GM13976 (cell line): ENCODE results near the gene TMEM175.
"Not testable (repeated sequence)": the region's sequence is repeated elsewhere in the genome, so short reads cannot be mapped to it uniquely, and the experiment has no call there.

ENCODE experiments used
- DNase-seq: peaks from one replicate; pipeline ENCODE4 v3.0.0; 2012; ENCODE audit warnings: low spot score
- in situ Hi-C: fragments of 300-500 bp; cut with MboI; formaldehyde crosslinking; loops from one replicate; pipeline ENCODE4 v1.12.0; 2022; ENCODE audit warnings: low sequenced_read_pairs, mixed read lengths, inconsistent platforms; ENCODE audit not compliant: unreplicated experiment
- TF ChIP-seq, protein P1 (sequence below): IDR thresholded peaks from 2 replicates; pipeline ENCODE4 v1.5.1; 2012; ENCODE audit warnings: borderline replicate concordance, mild to moderate bottlenecking; ENCODE audit not compliant: insufficient read depth; ENCODE audit errors: extremely low read depth, missing control alignments, control extremely low read depth

The TMEM175 gene

DNA sequence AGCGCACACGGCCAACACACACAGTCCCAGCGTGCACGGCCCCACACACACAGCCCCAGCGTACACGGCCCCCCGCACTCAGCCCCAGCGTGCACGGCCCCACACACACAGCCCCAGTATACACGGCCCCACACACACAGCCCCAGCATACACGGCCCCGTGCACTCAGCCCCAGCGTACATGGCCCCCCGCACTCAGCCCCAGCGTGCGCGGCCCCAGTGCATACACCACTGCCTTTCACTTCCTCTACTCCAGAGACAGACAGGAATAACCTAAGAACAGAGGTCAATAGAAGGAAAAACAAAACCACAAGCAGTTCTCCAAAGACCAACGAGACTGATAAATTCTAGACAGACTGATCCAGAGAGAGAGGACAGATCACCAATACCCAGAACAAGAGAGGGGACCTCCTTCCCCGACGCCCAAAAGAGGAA, 17.2 kb upstream of the TMEM175 start:
- DNase-seq = no peak
- in situ Hi-C loops = no loop called here
- TF ChIP-seq, protein P1, sequence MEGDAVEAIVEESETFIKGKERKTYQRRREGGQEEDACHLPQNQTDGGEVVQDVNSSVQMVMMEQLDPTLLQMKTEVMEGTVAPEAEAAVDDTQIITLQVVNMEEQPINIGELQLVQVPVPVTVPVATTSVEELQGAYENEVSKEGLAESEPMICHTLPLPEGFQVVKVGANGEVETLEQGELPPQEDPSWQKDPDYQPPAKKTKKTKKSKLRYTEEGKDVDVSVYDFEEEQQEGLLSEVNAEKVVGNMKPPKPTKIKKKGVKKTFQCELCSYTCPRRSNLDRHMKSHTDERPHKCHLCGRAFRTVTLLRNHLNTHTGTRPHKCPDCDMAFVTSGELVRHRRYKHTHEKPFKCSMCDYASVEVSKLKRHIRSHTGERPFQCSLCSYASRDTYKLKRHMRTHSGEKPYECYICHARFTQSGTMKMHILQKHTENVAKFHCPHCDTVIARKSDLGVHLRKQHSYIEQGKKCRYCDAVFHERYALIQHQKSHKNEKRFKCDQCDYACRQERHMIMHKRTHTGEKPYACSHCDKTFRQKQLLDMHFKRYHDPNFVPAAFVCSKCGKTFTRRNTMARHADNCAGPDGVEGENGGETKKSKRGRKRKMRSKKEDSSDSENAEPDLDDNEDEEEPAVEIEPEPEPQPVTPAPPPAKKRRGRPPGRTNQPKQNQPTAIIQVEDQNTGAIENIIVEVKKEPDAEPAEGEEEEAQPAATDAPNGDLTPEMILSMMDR = no peak

DNA sequence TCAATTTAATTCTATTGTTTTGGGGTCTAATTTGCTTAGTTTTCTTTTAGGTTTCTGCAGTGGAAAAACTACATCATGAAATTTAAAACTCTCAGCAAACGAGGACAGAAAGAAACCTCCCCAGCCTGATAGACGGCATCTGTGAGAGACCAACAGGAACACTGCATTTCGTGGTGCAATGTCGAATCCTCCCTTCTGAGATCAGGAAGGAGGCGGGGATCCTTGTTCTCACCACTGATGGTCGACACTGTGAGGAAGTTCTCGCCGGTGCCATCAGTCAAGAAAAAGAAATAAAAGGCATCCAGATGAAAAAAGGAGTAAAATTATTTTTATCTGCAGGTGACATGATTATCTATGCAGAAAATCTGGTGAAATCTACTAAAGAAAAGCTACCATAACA, 16.7 kb upstream of the TMEM175 start:
- in situ Hi-C loops = no loop called here
- TF ChIP-seq, protein P1 = no peak
- DNase-seq = no peak

DNA sequence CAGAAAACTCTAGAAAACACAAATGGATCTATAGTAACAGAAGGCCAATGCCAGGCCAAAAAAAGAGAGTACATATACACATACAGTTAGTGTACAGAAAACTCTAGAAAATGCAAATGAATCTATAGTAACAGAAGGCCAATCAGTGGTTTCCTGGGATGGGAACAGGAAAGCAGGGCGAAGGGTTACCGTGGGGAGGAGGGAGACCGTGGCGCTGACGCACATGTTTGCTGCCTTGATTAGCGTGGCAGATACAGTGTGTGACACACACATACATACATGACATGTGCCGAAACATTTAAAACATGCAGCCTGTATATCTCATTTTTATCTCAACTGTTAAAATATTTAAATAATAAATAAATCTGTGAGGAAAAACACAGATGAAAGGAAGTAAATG, 14.8 kb upstream of the TMEM175 start:
- in situ Hi-C loops = no loop called here
- TF ChIP-seq, protein P1 = no peak
- DNase-seq = no peak

DNA sequence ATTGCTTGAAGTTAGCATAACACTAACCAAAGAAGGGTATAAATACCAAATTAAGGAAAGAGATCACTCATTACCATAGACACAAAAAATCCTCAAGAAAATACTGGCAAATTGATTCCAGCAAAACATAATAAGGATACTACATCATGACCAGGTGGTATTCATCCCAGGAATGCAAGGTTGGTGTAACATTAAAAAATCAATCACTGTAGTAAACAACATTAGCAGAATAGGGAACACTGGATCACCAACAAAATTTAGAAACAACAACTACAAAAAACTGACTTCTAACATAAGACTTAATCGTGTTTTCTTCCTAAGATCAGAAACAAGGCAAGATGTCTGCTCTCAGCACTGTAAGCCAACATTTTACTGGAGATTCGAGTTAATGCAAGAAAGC, 14.3 kb upstream of the TMEM175 start:
- TF ChIP-seq, protein P1 = no peak
- in situ Hi-C loops = no loop called here
- DNase-seq = no peak

DNA sequence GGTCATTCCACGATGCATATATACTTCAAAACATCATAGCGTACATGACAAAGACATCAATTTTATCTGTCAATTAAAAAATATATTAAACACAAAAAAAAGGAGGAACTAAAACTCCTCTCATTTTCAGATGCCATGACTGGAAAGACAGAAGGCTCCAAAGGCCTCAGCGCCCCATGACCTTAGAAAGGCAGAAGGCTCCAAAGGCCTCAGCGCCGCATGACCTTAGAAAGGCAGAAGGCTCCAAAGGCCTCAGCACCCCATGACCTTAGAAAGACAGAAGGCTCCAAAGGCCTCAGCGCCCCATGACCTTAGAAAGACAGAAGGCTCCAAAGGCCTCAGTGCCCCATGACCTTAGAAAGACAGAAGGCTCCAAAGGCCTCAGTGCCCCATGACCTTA, 13.7 kb upstream of the TMEM175 start:
- DNase-seq, in situ Hi-C loops: not testable (repeated sequence)

DNA sequence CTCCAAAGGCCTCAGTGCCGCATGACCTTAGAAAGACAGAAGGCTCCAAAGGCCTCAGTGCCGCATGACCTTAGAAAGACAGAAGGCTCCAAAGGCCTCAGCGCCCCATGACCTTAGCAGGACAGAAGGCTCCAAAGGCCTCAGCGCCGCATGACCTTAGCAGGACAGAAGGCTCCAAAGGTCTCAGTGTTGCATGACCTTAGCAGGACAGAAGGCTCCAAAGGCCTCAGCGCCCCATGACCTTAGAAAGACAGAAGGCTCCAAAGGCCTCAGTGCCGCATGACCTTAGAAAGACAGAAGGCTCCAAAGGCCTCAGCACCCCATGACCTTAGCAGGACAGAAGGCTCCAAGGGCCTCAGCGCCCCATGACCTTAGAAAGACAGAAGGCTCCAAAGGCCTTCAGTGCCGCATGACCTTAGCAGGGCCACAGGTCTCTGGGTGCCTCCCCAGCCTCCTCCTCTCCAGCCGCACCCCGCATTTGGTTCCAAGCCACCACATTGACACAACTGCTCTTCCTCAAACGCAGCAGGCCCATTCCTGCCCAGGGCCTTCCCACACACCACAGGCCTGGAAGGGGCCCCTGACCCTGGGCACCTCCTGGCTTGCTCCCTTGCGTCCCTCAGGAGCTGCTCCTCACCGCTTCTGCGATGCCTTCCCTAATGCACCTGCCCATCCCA, 13.1 kb upstream of the TMEM175 start:
- DNase-seq, in situ Hi-C loops: not testable (repeated sequence)

DNA sequence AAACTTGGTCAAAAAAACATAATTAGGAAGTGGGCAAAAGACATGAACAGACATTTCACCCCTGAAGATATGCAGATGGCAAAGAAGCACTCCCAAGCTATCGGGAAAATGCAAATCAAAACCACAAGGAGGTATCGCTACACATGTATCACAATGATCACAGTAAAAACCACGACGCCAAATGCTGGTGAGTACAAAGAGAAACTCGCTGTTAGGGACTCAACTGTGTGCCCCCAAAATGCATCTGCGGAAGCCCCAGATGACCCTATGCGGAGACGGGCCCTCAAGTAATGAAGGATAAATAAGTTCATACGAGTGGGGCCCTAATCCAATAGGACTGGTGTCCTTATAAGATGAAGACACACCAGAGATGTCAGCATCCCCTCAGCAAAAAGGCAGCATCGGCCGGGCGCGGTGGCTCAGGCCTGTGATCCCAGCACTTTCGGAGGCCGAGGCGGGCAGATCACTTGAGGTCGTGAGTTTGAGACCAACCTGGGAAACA, 10.4 kb upstream of the TMEM175 start:
- in situ Hi-C loops = no loop called here
- DNase-seq = peak; percentile 66
- TF ChIP-seq, protein P1 = no peak
